ENCODE data around the gene ATP6V1D.

Gene ATP6V1D

DNA sequence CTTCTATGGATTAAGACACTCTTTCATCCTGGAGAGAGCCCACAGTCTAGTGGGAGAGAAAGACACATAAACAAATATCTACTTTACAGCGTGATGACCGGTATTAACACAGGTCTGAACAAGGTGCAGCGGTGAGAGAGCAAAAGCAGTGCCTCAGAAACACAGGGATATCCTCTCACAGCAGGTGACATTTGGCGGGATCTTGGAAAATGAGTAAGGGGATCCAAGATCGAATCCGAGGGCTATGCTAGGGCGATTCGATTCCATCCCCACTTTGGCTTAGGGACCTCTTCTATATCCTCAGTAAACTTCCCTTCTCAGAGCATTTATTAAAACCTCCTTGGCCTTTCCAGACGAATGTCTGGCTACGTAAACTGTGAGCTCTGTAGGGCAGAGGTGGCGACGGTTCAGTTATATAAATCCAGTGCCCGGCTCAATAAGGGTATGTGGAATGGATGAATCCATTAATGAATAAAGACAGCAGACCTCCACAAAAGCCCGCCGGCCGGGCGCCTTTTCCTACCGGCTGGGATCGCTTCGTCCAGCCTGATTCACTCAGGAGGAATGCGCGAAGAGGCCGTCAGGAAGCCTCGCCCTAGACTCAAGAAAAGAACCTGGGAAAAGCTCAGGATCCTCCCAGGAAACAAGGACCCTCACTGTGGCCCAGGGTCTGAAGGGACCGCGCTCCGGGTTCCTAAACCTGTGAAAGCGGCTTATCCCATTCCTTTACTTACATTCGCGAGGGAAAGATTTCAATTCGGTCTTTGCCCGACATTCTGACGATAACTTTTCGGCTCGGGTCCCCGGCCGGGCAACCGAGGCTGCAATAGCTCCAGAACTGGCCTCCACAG is 455 bp downstream of the ATP6V1D start:
- Histone ChIP-seq H4K20me1 (ENCODE audit: insufficient read depth, low read length, poor library complexity, severe bottlenecking) (peaks cover 40% of the 10 kb centered on the region), H3K9ac (ENCODE audit: low read depth, low read length, poor library complexity, severe bottlenecking) (peak overlapping the region; percentile 84), H3K9me2 (replicated peaks; ENCODE audit: low read depth, low read length) (no peaks in the 10 kb centered on the region), H3K27me3 (ENCODE audit: insufficient read depth, low read length, poor library complexity, severe bottlenecking) (no peaks in the 10 kb centered on the region), H2AFZ (ENCODE audit: low read length) (peak overlapping the region; percentile 78), H3K9me3 (ENCODE audit: insufficient read depth, low read depth, low read length) (no peaks in the 10 kb centered on the region), H3F3A (ENCODE audit: low read depth) (no peaks in the 10 kb centered on the region), H3K36me3 (ENCODE audit: insufficient read depth, low read length) (no peaks in the 10 kb centered on the region), H3K4me2 (ENCODE audit: low read depth, low read length, poor library complexity, severe bottlenecking) (peak overlapping the region; percentile 92), H3K79me2 (ENCODE audit: insufficient read depth, low read length) (peaks cover 70% of the 10 kb centered on the region), H3K4me3 (ENCODE audit: low read length, poor library complexity, severe bottlenecking) (peak overlapping the region; percentile 89), H3K4me1 (ENCODE audit: insufficient read depth, low read length, poor library complexity, severe bottlenecking) (peaks cover 50% of the 10 kb centered on the region)
- TF ChIP-seq, protein P1, sequence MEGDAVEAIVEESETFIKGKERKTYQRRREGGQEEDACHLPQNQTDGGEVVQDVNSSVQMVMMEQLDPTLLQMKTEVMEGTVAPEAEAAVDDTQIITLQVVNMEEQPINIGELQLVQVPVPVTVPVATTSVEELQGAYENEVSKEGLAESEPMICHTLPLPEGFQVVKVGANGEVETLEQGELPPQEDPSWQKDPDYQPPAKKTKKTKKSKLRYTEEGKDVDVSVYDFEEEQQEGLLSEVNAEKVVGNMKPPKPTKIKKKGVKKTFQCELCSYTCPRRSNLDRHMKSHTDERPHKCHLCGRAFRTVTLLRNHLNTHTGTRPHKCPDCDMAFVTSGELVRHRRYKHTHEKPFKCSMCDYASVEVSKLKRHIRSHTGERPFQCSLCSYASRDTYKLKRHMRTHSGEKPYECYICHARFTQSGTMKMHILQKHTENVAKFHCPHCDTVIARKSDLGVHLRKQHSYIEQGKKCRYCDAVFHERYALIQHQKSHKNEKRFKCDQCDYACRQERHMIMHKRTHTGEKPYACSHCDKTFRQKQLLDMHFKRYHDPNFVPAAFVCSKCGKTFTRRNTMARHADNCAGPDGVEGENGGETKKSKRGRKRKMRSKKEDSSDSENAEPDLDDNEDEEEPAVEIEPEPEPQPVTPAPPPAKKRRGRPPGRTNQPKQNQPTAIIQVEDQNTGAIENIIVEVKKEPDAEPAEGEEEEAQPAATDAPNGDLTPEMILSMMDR (conservative IDR thresholded peaks at IDR 0.05; ENCODE audit: low read length) = no peak
- no peak for TF ChIP-seq EZH2phosphoT487 (IDR thresholded peaks at IDR 0.05; ENCODE audit: borderline replicate concordance)

DNA sequence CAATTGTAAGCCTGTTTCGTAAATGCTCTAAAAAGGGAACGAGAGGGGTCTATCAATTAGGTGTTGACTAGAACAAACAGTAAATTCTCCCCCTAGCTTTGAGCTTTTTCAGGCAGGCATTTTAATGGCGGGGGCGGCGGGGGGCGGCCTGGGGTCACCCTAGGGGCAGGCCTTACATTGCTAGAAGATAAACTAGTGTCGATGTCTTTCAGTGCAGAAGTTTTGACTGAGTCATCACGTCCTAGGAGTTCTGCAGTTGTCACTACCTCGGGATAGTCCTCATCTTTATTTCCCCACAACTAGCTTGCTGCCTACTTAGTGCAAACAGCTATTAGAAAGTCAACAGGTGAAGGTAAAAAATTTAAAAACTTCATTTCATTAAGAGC is 1.6 kb downstream of the ATP6V1D start:
- Histone ChIP-seq H3K27me3 (ENCODE audit: insufficient read depth, low read length, poor library complexity, severe bottlenecking) (no peaks in the 10 kb centered on the region), H3K9ac (ENCODE audit: low read depth, low read length, poor library complexity, severe bottlenecking) (peak overlapping the region; percentile 84), H3K9me2 (replicated peaks; ENCODE audit: low read depth, low read length) (no peaks in the 10 kb centered on the region), H3K4me2 (ENCODE audit: low read depth, low read length, poor library complexity, severe bottlenecking) (peak overlapping the region; percentile 92), H3F3A (ENCODE audit: low read depth) (no peaks in the 10 kb centered on the region), H3K36me3 (ENCODE audit: insufficient read depth, low read length) (no peaks in the 10 kb centered on the region), H3K79me2 (ENCODE audit: insufficient read depth, low read length) (peaks cover 58% of the 10 kb centered on the region), H3K9me3 (ENCODE audit: insufficient read depth, low read depth, low read length) (no peaks in the 10 kb centered on the region), H2AFZ (ENCODE audit: low read length) (no peak overlapping the region), H4K20me1 (ENCODE audit: insufficient read depth, low read length, poor library complexity, severe bottlenecking) (peaks cover 28% of the 10 kb centered on the region), H3K4me3 (ENCODE audit: low read length, poor library complexity, severe bottlenecking) (peak overlapping the region; percentile 89), H3K4me1 (ENCODE audit: insufficient read depth, low read length, poor library complexity, severe bottlenecking) (peaks cover 38% of the 10 kb centered on the region)
- no peak for TF ChIP-seq EZH2phosphoT487 (IDR thresholded peaks at IDR 0.05; ENCODE audit: borderline replicate concordance)
- TF ChIP-seq, protein P1 (conservative IDR thresholded peaks at IDR 0.05; ENCODE audit: low read length) = no peak

DNA sequence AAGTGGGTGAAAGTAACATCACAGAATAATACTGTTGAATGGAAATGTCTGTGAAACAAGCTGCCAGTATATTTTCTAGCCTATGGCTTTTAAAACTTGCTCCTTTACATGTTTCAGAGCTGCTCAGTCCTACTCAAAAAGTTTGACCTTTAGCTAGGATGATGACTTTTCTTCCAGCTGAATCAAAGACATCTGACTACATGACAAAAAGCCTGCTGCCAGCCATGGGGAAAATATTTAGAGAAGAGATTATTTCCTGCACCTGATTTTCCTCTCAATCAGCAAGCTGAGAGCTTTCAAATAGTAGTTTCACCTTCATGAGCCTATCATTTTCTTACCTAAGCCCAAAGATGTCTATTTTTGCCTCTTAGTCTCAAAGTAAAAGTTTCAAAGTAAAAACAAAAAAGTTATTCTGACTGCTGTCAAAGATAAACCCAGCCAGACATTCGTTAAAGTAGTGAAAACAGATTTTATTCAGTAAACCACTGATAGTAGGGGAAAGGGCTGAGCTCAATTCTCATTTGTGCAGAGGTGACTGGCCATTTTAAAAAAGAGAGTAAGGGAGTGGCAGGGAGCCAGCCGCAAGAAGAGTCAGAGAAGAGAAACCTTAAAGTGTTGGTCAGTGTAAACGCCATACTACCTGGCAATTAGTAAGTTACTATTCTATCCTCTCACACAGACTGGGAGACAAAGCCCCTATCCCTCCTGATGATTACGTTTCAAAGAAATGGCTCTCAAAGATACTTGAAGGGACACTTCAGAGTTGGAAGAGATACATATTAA is 2.2 kb downstream of the ATP6V1D start:
- Histone ChIP-seq H2AFZ (ENCODE audit: low read length) (no peak overlapping the region), H3K4me1 (ENCODE audit: insufficient read depth, low read length, poor library complexity, severe bottlenecking) (peaks cover 33% of the 10 kb centered on the region), H3K9me2 (replicated peaks; ENCODE audit: low read depth, low read length) (no peaks in the 10 kb centered on the region), H3K4me2 (ENCODE audit: low read depth, low read length, poor library complexity, severe bottlenecking) (peak overlapping the region; percentile 92), H3K36me3 (ENCODE audit: insufficient read depth, low read length) (no peaks in the 10 kb centered on the region), H3K27me3 (ENCODE audit: insufficient read depth, low read length, poor library complexity, severe bottlenecking) (no peaks in the 10 kb centered on the region), H3K9me3 (ENCODE audit: insufficient read depth, low read depth, low read length) (no peaks in the 10 kb centered on the region), H4K20me1 (ENCODE audit: insufficient read depth, low read length, poor library complexity, severe bottlenecking) (peaks cover 22% of the 10 kb centered on the region), H3F3A (ENCODE audit: low read depth) (no peaks in the 10 kb centered on the region), H3K9ac (ENCODE audit: low read depth, low read length, poor library complexity, severe bottlenecking) (peak overlapping the region; percentile 84), H3K4me3 (ENCODE audit: low read length, poor library complexity, severe bottlenecking) (peak overlapping the region; percentile 89), H3K79me2 (ENCODE audit: insufficient read depth, low read length) (peaks cover 52% of the 10 kb centered on the region)
- TF ChIP-seq, protein P1 (conservative IDR thresholded peaks at IDR 0.05; ENCODE audit: low read length) = no peak
- no peak for TF ChIP-seq EZH2phosphoT487 (IDR thresholded peaks at IDR 0.05; ENCODE audit: borderline replicate concordance)

Data from Loucy (cell line).